ENCODE data around the gene RBBP8.

DNA sequence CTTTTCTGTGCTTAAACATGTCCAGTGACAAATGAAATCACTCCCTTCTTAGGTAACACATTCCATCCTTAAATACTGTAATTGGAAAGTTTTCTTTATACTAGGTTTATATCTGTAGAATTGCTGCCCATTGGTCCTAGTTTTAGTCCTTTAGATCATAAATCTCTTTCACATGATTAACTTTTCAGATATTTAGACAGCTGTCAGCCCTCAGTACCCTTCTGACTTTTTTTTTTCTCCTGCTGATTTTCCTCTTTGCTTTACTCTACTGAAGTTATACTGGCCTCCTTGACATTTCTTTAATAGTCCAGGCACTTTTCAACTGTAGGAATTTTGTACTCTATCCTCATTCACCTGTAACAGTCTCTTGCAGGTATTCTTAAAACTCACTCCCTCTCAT, 28.9 kb downstream of the RBBP8 start:
- TF ChIP-seq, protein P1, sequence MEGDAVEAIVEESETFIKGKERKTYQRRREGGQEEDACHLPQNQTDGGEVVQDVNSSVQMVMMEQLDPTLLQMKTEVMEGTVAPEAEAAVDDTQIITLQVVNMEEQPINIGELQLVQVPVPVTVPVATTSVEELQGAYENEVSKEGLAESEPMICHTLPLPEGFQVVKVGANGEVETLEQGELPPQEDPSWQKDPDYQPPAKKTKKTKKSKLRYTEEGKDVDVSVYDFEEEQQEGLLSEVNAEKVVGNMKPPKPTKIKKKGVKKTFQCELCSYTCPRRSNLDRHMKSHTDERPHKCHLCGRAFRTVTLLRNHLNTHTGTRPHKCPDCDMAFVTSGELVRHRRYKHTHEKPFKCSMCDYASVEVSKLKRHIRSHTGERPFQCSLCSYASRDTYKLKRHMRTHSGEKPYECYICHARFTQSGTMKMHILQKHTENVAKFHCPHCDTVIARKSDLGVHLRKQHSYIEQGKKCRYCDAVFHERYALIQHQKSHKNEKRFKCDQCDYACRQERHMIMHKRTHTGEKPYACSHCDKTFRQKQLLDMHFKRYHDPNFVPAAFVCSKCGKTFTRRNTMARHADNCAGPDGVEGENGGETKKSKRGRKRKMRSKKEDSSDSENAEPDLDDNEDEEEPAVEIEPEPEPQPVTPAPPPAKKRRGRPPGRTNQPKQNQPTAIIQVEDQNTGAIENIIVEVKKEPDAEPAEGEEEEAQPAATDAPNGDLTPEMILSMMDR (IDR thresholded peaks at IDR 0.05; ENCODE audit: insufficient read depth, low read length, poor library complexity, severe bottlenecking) = no peak
- TF ChIP-seq EZH2phosphoT487 (conservative IDR thresholded peaks at IDR 0.05; ENCODE audit: low read length) = no peak
